Measurements from ENCODE around the gene DOCK8.

DNA sequence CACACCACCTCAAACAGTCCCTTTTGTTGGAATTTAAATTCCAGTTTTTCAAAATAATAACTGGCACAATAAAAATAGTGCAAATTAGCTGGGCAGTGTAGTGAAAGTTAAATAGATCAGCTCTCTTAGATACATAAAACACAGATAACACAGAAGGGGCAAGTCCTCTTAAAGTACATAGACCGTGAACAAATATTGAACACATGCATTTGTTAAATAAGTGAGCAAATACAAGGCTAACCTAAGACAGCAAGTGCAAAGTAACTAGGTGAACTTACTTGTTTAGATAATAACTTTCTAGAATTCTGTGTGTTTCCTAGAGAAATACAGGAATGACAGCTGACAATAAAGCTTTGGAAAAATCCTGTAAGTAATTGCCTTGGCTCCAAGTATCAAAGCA is 280.1 kb downstream of the DOCK8 start:
- no peak for TF ChIP-seq EZH2phosphoT487 (IDR thresholded peaks at IDR 0.05; ENCODE audit: borderline replicate concordance, low read depth, low read length)
- TF ChIP-seq, protein P1, sequence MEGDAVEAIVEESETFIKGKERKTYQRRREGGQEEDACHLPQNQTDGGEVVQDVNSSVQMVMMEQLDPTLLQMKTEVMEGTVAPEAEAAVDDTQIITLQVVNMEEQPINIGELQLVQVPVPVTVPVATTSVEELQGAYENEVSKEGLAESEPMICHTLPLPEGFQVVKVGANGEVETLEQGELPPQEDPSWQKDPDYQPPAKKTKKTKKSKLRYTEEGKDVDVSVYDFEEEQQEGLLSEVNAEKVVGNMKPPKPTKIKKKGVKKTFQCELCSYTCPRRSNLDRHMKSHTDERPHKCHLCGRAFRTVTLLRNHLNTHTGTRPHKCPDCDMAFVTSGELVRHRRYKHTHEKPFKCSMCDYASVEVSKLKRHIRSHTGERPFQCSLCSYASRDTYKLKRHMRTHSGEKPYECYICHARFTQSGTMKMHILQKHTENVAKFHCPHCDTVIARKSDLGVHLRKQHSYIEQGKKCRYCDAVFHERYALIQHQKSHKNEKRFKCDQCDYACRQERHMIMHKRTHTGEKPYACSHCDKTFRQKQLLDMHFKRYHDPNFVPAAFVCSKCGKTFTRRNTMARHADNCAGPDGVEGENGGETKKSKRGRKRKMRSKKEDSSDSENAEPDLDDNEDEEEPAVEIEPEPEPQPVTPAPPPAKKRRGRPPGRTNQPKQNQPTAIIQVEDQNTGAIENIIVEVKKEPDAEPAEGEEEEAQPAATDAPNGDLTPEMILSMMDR (conservative IDR thresholded peaks at IDR 0.05; ENCODE audit: low read length), result no peak
